Spleen (tissue), 7 donors: ENCODE measurements around the gene PPDPF.

ENCODE experiments used
- POLR2A ChIP-seq, 3 donors: fragments of 450-650 bp; IDR thresholded peaks; one replicate each; pipeline ENCODE4 v1.5.1; 2017; ENCODE audit warnings: antibody characterized with exemption in 3 of 3, mild to moderate bottlenecking in 1 of 3
- POLR2AphosphoS5 ChIP-seq, 3 donors: sonication (generic); formaldehyde crosslinking; IDR thresholded peaks; one replicate each; pipeline ENCODE4 v1.5.1; 2017; ENCODE audit warnings: antibody characterized with exemption in 3 of 3
- TF ChIP-seq, protein P1 (sequence below), 11 experiments: fragments of 200-600 bp in 7 of 11; fragments of 450-650 bp in 4 of 11; sonication (generic) in 4 of 11; IDR thresholded peaks in 8 of 11; conservative IDR thresholded peaks in 3 of 11; 1 replicate in 7 of 11; 2 replicates in 4 of 11; pipeline versions ENCODE4 v1.4.0 to v1.8.0; 2016 to 2021; ENCODE audit warnings: antibody characterized with exemption in 11 of 11, inconsistent platforms in 4 of 11, mild to moderate bottlenecking in 1 of 11
- donor health status: DM: no; HTN: no; CAD: no; lungs with moderate emphysema.
- donor health status: DM: no; HTN: no; CAD: no.
- donor health status: DM: no; HTN: no; CAD: no.

GRCh38 chr20:63547725-63548480 is 27.3 kb downstream of the PPDPF start, which contains the start of gene SRMS:
- no peak for TF ChIP-seq POLR2A (IDR thresholded peaks at IDR 0.05)
- TF ChIP-seq, protein P1, sequence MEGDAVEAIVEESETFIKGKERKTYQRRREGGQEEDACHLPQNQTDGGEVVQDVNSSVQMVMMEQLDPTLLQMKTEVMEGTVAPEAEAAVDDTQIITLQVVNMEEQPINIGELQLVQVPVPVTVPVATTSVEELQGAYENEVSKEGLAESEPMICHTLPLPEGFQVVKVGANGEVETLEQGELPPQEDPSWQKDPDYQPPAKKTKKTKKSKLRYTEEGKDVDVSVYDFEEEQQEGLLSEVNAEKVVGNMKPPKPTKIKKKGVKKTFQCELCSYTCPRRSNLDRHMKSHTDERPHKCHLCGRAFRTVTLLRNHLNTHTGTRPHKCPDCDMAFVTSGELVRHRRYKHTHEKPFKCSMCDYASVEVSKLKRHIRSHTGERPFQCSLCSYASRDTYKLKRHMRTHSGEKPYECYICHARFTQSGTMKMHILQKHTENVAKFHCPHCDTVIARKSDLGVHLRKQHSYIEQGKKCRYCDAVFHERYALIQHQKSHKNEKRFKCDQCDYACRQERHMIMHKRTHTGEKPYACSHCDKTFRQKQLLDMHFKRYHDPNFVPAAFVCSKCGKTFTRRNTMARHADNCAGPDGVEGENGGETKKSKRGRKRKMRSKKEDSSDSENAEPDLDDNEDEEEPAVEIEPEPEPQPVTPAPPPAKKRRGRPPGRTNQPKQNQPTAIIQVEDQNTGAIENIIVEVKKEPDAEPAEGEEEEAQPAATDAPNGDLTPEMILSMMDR (IDR thresholded peaks at IDR 0.05 in 8 of 11, conservative IDR thresholded peaks at IDR 0.05 in 3 of 11): no peak
- no peak for TF ChIP-seq POLR2AphosphoS5 (IDR thresholded peaks at IDR 0.05)
